SIG-M5 (cell line): ENCODE data around the gene NIPSNAP3A.

ENCODE experiments used
- DNase-seq: peaks from one replicate; lab custom pipeline; 2025; lab: John Stamatoyannopoulos, UW

Gene NIPSNAP3A

GRCh38 chr9:104774831-104775573 is 27.5 kb downstream of the NIPSNAP3A start:
- peak; percentile 67 for DNase-seq

GRCh38 chr9:104775574-104775936 is 28.1 kb downstream of the NIPSNAP3A start:
- DNase-seq = no peak

GRCh38 chr9:104775976-104776375 is 28.5 kb downstream of the NIPSNAP3A start:
- no peak for DNase-seq

- no peak for DNase-seq
Measured at GRCh38 chr9:104776797-104777196, 29.3 kb downstream of the NIPSNAP3A start.

- DNase-seq = no peak
Measured at GRCh38 chr9:104778802-104779201, 31.3 kb downstream of the NIPSNAP3A start.

- no peak for DNase-seq
Measured at GRCh38 chr9:104779334-104779733, 31.9 kb downstream of the NIPSNAP3A start.

GRCh38 chr9:104779946-104780535 is 32.6 kb downstream of the NIPSNAP3A start:
- DNase-seq = no peak

- DNase-seq = no peak
Measured at GRCh38 chr9:104780796-104781395, 33.4 kb downstream of the NIPSNAP3A start.

- no peak for DNase-seq
Measured at GRCh38 chr9:104783588-104783987, 36.1 kb downstream of the NIPSNAP3A start.

- no peak for DNase-seq
Measured at GRCh38 chr9:104784098-104784497, 36.6 kb downstream of the NIPSNAP3A start.

- no peak for DNase-seq
Measured at GRCh38 chr9:104786293-104786692, 38.8 kb downstream of the NIPSNAP3A start.

GRCh38 chr9:104787306-104788015 is 40.0 kb downstream of the NIPSNAP3A start:
- DNase-seq = no peak

GRCh38 chr9:104788251-104788650 is 40.8 kb downstream of the NIPSNAP3A start:
- DNase-seq = no peak

GRCh38 chr9:104794070-104794469 is 46.6 kb downstream of the NIPSNAP3A start:
- no peak for DNase-seq

GRCh38 chr9:104795082-104795481 is 47.6 kb downstream of the NIPSNAP3A start:
- DNase-seq = no peak

GRCh38 chr9:104795857-104796256 is 48.4 kb downstream of the NIPSNAP3A start:
- DNase-seq = no peak

- no peak for DNase-seq
Measured at GRCh38 chr9:104798209-104798995, 50.9 kb downstream of the NIPSNAP3A start.

- no peak for DNase-seq
Measured at GRCh38 chr9:104800068-104800785, 52.7 kb downstream of the NIPSNAP3A start.

GRCh38 chr9:104802110-104802509 is 54.6 kb downstream of the NIPSNAP3A start:
- no peak for DNase-seq

- no peak for DNase-seq
Measured at GRCh38 chr9:104802906-104803305, 55.4 kb downstream of the NIPSNAP3A start.

GRCh38 chr9:104805441-104805840 is 58.0 kb downstream of the NIPSNAP3A start:
- no peak for DNase-seq
